Activated CD4-positive, alpha-beta T cell treated with anti-CD3 and anti-CD28 coated beads for 36 hours (primary cell): Measurements from ENCODE around the gene KPNA1. TPM values are rescaled to one million over a fixed set of nuclear protein-coding genes. Genes with fewer than 3 reads are reported as not detected.
"Not testable (repeated sequence)": the region's sequence is repeated elsewhere in the genome, so short reads cannot be mapped to it uniquely, and the experiment has no call there.

ENCODE experiments used
- ATAC-seq: fragments of 200-7000 bp; cut with Tn5 transposase; one replicate; pipeline ENCODE4 v1.10.0; 2021; ENCODE audit warnings: mild to moderate bottlenecking, moderate library complexity
- CTCF ChIA-PET: fragments of 350-600 bp; sonication (Branson Sonifier 250); formaldehyde crosslinking; loops from one replicate; lab custom pipeline; 2021; ENCODE audit warnings: antibody characterized with exemption; lab: Charles Lee
- POLR2A ChIA-PET: fragments of 350-600 bp; sonication (Branson Sonifier 250); formaldehyde crosslinking; loops from one replicate; lab custom pipeline; 2021; ENCODE audit warnings: antibody characterized with exemption, inconsistent platforms; lab: Charles Lee
- DNase-seq: peaks from one replicate; pipeline ENCODE4 v3.0.0-alpha.2; 2020
- H3K27ac Mint-ChIP-seq: one replicate; pipeline ENCODE4 v1.8.0; 2021; ENCODE audit warnings: mixed read lengths
- H3K27me3 Mint-ChIP-seq: one replicate; pipeline ENCODE4 v1.8.0; 2021; ENCODE audit warnings: mixed read lengths
- H3K36me3 Mint-ChIP-seq: one replicate; pipeline ENCODE4 v1.8.0; 2021; ENCODE audit warnings: low read depth, mixed read lengths
- H3K4me1 Mint-ChIP-seq: one replicate; pipeline ENCODE4 v1.8.0; 2021; ENCODE audit warnings: mixed read lengths
- H3K4me3 Mint-ChIP-seq: one replicate; pipeline ENCODE4 v1.8.0; 2021; ENCODE audit warnings: mild to moderate bottlenecking, moderate library complexity, mixed read lengths
- H3K9me3 Mint-ChIP-seq: one replicate; pipeline ENCODE4 v1.8.0; 2021; ENCODE audit warnings: low read depth, mixed read lengths
- intact Hi-C, 2 experiments: fragments of 100-400 bp; cut with DNase I in 1 of 2; cut with micrococcal nuclease in 1 of 2; formaldehyde crosslinking; loops; one replicate each; pipeline versions ENCODE4 v1.14.2 to v1.15.1; 2022 to 2024; cut with DNase I, micrococcal nuclease
- total RNA-seq, 2 experiments: library from RNA; stranded (reverse); gene quantifications; one replicate each; pipeline ENCODE4 v1.2.3, GENCODE V29; 2021

KPNA1 gene
- total RNA-seq, 2 experiments from 2014 or later = 37.5 to 42.6 TPM

GRCh38 chr3:122508944-122509343, 5.8 kb downstream of the KPNA1 start:
- CTCF ChIA-PET = interaction anchor here (1.1 to 1.2 kb wide), 2 partner anchors 12 to 21 kb away, joined by 4 read pairs; no protein-coding TSS in a partner anchor
- not testable (repeated sequence) for H3K27me3 Mint-ChIP-seq, H3K9me3 Mint-ChIP-seq, H3K4me3 Mint-ChIP-seq, DNase-seq, ATAC-seq, H3K27ac Mint-ChIP-seq
- intact Hi-C loops = loop anchor here in 1 of 2 experiments (5.0 kb wide), 1 partner anchor 42 kb away; no protein-coding TSS in a partner anchor
- POLR2A ChIA-PET = interaction anchor here (0.6 to 1.2 kb wide), 2 partner anchors 25 to 159 kb away, joined by 3 to 5 read pairs; no protein-coding TSS in a partner anchor
- peaks cover 27% of the 10 kb centered on the region for H3K36me3 Mint-ChIP-seq
- peaks cover 70% of the 10 kb centered on the region for H3K4me1 Mint-ChIP-seq

GRCh38 chr3:122508135-122508914, 6.4 kb downstream of the KPNA1 start:
- Mint-ChIP-seq H3K27ac (peak overlapping the region; percentile 61), H3K9me3 (peaks cover 3% of the 10 kb centered on the region), H3K36me3 (peaks cover 27% of the 10 kb centered on the region), H3K27me3 (no peaks in the 10 kb centered on the region), H3K4me1 (peaks cover 72% of the 10 kb centered on the region), H3K4me3 (no peak overlapping the region)
- CTCF ChIA-PET = interaction anchor here (0.6 to 1.2 kb wide), 5 partner anchors 11 to 171 kb away, joined by 3 to 4 read pairs (median 3); no protein-coding TSS in a partner anchor
- intact Hi-C loops = loop anchor here in 1 of 2 experiments (5.0 kb wide), 1 partner anchor 41 kb away; no protein-coding TSS in a partner anchor
- no peak for DNase-seq
- POLR2A ChIA-PET = interaction anchor here (0.6 to 1.2 kb wide), 2 partner anchors 25 to 160 kb away, joined by 3 to 5 read pairs; no protein-coding TSS in a partner anchor
- ATAC-seq = peak; percentile 83

- peak overlapping the region; percentile 45 for H3K27ac Mint-ChIP-seq
- H3K27me3 Mint-ChIP-seq = no peaks in the 10 kb centered on the region
- H3K9me3 Mint-ChIP-seq = peaks cover 3% of the 10 kb centered on the region
- POLR2A ChIA-PET = no interaction called here
- H3K4me1 Mint-ChIP-seq = peaks cover 72% of the 10 kb centered on the region
- CTCF ChIA-PET = interaction anchor here (1.2 kb wide), 1 partner anchor 12 kb away, joined by 3 read pairs; no protein-coding TSS in a partner anchor
- no peak for DNase-seq
- peak; percentile 55 for ATAC-seq
- no peak overlapping the region for H3K4me3 Mint-ChIP-seq
- intact Hi-C loops = loop anchor here in 1 of 2 experiments (5.0 kb wide), 1 partner anchor 39 kb away; no protein-coding TSS in a partner anchor
- H3K36me3 Mint-ChIP-seq = peaks cover 25% of the 10 kb centered on the region
Observed at GRCh38 chr3:122506450-122506849, 8.3 kb downstream of the KPNA1 start.

- H3K36me3 Mint-ChIP-seq = peaks cover 21% of the 10 kb centered on the region
- ChIA-PET CTCF (interaction anchor here (0.6 kb wide), 1 partner anchor 397 kb away, joined by 3 read pairs; no protein-coding TSS in a partner anchor), POLR2A (no interaction called here)
- H3K9me3 Mint-ChIP-seq = peaks cover 3% of the 10 kb centered on the region
- H3K27me3 Mint-ChIP-seq = no peaks in the 10 kb centered on the region
- H3K4me1 Mint-ChIP-seq = peaks cover 72% of the 10 kb centered on the region
- no peak for ATAC-seq
- no peak overlapping the region for H3K4me3 Mint-ChIP-seq
- no peak overlapping the region for H3K27ac Mint-ChIP-seq
- DNase-seq = no peak
- intact Hi-C loops = loop anchor here in 1 of 2 experiments (5.0 kb wide), 1 partner anchor 38 kb away; no protein-coding TSS in a partner anchor
Observed at GRCh38 chr3:122505676-122506075, 9.1 kb downstream of the KPNA1 start.

- Mint-ChIP-seq H3K9me3 (no peaks in the 10 kb centered on the region), H3K27me3 (peaks cover 2% of the 10 kb centered on the region), H3K27ac (no peak overlapping the region), H3K4me3 (no peak overlapping the region), H3K36me3 (peaks cover 8% of the 10 kb centered on the region), H3K4me1 (peaks cover 63% of the 10 kb centered on the region)
- intact Hi-C loops = no loop called here
- DNase-seq (no peak), ATAC-seq (no peak)
- ChIA-PET POLR2A (no interaction called here), CTCF (no interaction called here)
Observed at GRCh38 chr3:122502941-122503340, 11.8 kb downstream of the KPNA1 start.

- H3K36me3 Mint-ChIP-seq = peaks cover 8% of the 10 kb centered on the region
- H3K27me3 Mint-ChIP-seq = peaks cover 2% of the 10 kb centered on the region
- peaks cover 65% of the 10 kb centered on the region for H3K4me1 Mint-ChIP-seq
- ATAC-seq (no peak), DNase-seq (no peak)
- POLR2A ChIA-PET = no interaction called here
- H3K9me3 Mint-ChIP-seq = no peaks in the 10 kb centered on the region
- no peak overlapping the region for H3K4me3 Mint-ChIP-seq
- intact Hi-C loops = no loop called here
- CTCF ChIA-PET = no interaction called here
- no peak overlapping the region for H3K27ac Mint-ChIP-seq
Observed at GRCh38 chr3:122502139-122502538, 12.6 kb downstream of the KPNA1 start.

GRCh38 chr3:122500964-122501363, 13.8 kb downstream of the KPNA1 start:
- H3K36me3 Mint-ChIP-seq = peaks cover 17% of the 10 kb centered on the region
- intact Hi-C loops, CTCF ChIA-PET: not testable (repeated sequence)

GRCh38 chr3:122498152-122498551, 16.6 kb downstream of the KPNA1 start:
- Mint-ChIP-seq H3K9me3 (no peaks in the 10 kb centered on the region), H3K36me3 (peaks cover 28% of the 10 kb centered on the region), H3K4me1 (peaks cover 56% of the 10 kb centered on the region), H3K4me3 (no peak overlapping the region), H3K27me3 (peaks cover 2% of the 10 kb centered on the region), H3K27ac (no peak overlapping the region)
- ATAC-seq (no peak), DNase-seq (no peak)
- ChIA-PET CTCF (interaction anchor here (1.3 kb wide), 1 partner anchor 12 kb away, joined by 3 read pairs; no protein-coding TSS in a partner anchor), POLR2A (no interaction called here)
- intact Hi-C loops = loop anchor here (2.0 to 5.0 kb wide), 3 partner anchors 34 to 113 kb away; no protein-coding TSS in a partner anchor

More at GRCh38 chr3:122500964-122501363, 13.8 kb downstream of the KPNA1 start:
- H3K4me3 Mint-ChIP-seq, H3K27ac Mint-ChIP-seq, ATAC-seq, POLR2A ChIA-PET, H3K27me3 Mint-ChIP-seq, H3K9me3 Mint-ChIP-seq, DNase-seq: not testable (repeated sequence)
- H3K4me1 Mint-ChIP-seq = peaks cover 69% of the 10 kb centered on the region

GRCh38 chr3:122497425-122497824, 17.3 kb downstream of the KPNA1 start:
- intact Hi-C loops = loop anchor here (1.0 to 5.0 kb wide), 6 partner anchors 14 to 70 kb away; partner anchors contain the start of gene KPNA1 (in 2 of the 2)
- H3K4me1 Mint-ChIP-seq = peaks cover 50% of the 10 kb centered on the region
- no peak overlapping the region for H3K27ac Mint-ChIP-seq
- ChIA-PET POLR2A (no interaction called here), CTCF (interaction anchor here (0.8 to 1.6 kb wide), 3 partner anchors 11 to 19 kb away, joined by 3 to 4 read pairs (median 3); no protein-coding TSS in a partner anchor)
- peaks cover 32% of the 10 kb centered on the region for H3K36me3 Mint-ChIP-seq
- ATAC-seq (peak; percentile 98), DNase-seq (peak; percentile 58)
- H3K4me3 Mint-ChIP-seq = no peak overlapping the region
- H3K27me3 Mint-ChIP-seq = peaks cover 2% of the 10 kb centered on the region
- H3K9me3 Mint-ChIP-seq = no peaks in the 10 kb centered on the region

GRCh38 chr3:122496508-122496907, 18.2 kb downstream of the KPNA1 start:
- Mint-ChIP-seq H3K4me1 (peaks cover 41% of the 10 kb centered on the region), H3K27me3 (peaks cover 2% of the 10 kb centered on the region), H3K36me3 (peaks cover 36% of the 10 kb centered on the region), H3K9me3 (no peaks in the 10 kb centered on the region), H3K4me3 (no peak overlapping the region), H3K27ac (no peak overlapping the region)
- no peak for ATAC-seq
- intact Hi-C loops = loop anchor here in 1 of 2 experiments (2.0 to 5.0 kb wide), 3 partner anchors 18 to 69 kb away; partner anchors contain the start of gene KPNA1
- DNase-seq = no peak
- ChIA-PET CTCF (interaction anchor here (0.7 to 1.6 kb wide), 4 partner anchors 12 to 38 kb away, joined by 3 to 4 read pairs (median 3); no protein-coding TSS in a partner anchor), POLR2A (no interaction called here)

- Mint-ChIP-seq H3K9me3 (no peaks in the 10 kb centered on the region), H3K4me3 (no peak overlapping the region), H3K4me1 (peaks cover 48% of the 10 kb centered on the region), H3K36me3 (peaks cover 39% of the 10 kb centered on the region), H3K27ac (no peak overlapping the region), H3K27me3 (no peaks in the 10 kb centered on the region)
- intact Hi-C loops = no loop called here
- ChIA-PET POLR2A (interaction anchor here (0.7 kb wide), 1 partner anchor 387 kb away, joined by 9 read pairs; no protein-coding TSS in a partner anchor), CTCF (interaction anchor here (0.9 to 1.4 kb wide), 2 partner anchors 14 to 109 kb away, joined by 3 to 6 read pairs; partner anchors contain the start of gene FAM162A)
- no peak for ATAC-seq
- no peak for DNase-seq
Observed at GRCh38 chr3:122493296-122493695, 21.4 kb downstream of the KPNA1 start.
